ENCODE measurements around the gene PRR11.

The PRR11 gene

GRCh38 chr17:59238906-59239305, 83.4 kb downstream of the PRR11 start:
- DNase-seq (ENCODE audit: low spot score) = no peak
- TF ChIP-seq CTCF (conservative IDR thresholded peaks at IDR 0.05; ENCODE audit: low read depth) = no peak
- H3K27ac ChIP-seq = no peak overlapping the region
- ChIA-PET POLR2A (ENCODE audit: low non-redundant PET) (no interaction called here), CTCF (interaction anchor here (0.6 kb wide), 1 partner anchor 437 kb away, joined by 3 read pairs; no protein-coding TSS in a partner anchor)

- TF ChIP-seq CTCF (conservative IDR thresholded peaks at IDR 0.05; ENCODE audit: low read depth) = no peak
- CTCF ChIA-PET = interaction anchor here (0.7 kb wide), 1 partner anchor 118 kb away, joined by 4 read pairs; no protein-coding TSS in a partner anchor
- POLR2A ChIA-PET (ENCODE audit: low non-redundant PET) = no interaction called here
- DNase-seq (ENCODE audit: low spot score) = no peak
- no peak overlapping the region for H3K27ac ChIP-seq
These were observed 88.5 kb downstream of the PRR11 start for GRCh38 chr17:59244081-59244480.
